ENCODE measurements around the gene HEMK1. TPM values are rescaled to one million over a fixed set of nuclear protein-coding genes. Genes with fewer than 3 reads are reported as not detected.

Gene HEMK1
- total RNA-seq, 2 experiments from 2014 or later = 97.1 to 101 TPM

DNA sequence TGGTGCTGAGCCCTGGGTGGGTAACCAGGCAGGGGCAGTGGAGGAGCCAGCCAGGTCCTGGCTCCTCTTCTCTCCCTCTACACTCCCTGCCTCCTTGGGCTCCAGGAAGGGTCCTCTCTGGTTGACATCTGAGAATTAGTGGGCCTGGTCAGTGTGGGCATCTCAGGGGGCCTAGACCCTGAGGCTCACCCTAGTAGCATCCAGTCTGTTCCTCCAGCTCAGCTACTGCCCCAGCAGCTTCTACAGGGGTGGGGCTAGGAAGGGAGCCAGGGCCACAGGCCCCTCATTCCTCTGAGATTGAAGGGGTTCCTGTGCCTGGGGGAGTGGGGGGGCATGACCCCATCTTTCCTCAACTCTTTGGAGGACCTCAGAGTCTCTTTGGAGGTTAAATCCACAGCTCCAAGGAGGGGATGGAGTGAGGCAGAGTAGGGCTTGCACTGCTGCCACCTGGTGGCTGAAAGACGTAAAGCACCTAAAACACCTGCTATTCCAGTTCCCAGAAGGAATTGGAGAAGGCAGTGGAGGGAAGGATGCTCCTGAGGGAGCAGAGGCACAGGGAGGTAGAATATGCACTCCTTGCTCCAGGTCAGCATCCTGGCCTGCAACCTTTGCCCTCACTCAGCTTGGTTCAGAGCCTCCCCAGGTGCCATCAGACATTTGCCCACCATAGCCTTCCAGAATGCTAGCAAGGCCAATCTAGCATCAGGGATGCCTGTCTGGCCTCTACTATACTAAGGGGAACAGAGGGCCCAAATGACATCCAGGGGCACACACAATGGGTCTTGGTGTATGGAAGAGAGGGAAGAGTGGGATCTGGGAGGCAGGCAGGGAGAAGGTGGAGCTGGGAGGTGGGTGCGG lies 26.9 kb upstream of the HEMK1 start:
- POLR2A ChIA-PET = interaction anchor here (0.8 to 2.1 kb wide), 6 partner anchors 8 to 309 kb away, joined by 3 to 5 read pairs (median 3); partner anchors contain the start of genes CYB561D2 and NPRL2
- Mint-ChIP-seq H3K27ac (no peak overlapping the region), H3K27me3 (no peaks in the 10 kb centered on the region), H3K4me3 (no peak overlapping the region), H3K9me3 (no peaks in the 10 kb centered on the region), H3K36me3 (ENCODE audit: low read depth) (no peaks in the 10 kb centered on the region), H3K4me1 (ENCODE audit: low read depth) (no peaks in the 10 kb centered on the region)
- intact Hi-C loops (cut with micrococcal nuclease) = no loop called here
- CTCF ChIA-PET = interaction anchor here (0.6 to 5.0 kb wide), 58 partner anchors 8 to 194 kb away, joined by 3 to 63 read pairs (median 4); partner anchors contain the start of genes C3orf18, CACNA2D2, CISH and CYB561D2
- TF ChIP-seq, protein P1, sequence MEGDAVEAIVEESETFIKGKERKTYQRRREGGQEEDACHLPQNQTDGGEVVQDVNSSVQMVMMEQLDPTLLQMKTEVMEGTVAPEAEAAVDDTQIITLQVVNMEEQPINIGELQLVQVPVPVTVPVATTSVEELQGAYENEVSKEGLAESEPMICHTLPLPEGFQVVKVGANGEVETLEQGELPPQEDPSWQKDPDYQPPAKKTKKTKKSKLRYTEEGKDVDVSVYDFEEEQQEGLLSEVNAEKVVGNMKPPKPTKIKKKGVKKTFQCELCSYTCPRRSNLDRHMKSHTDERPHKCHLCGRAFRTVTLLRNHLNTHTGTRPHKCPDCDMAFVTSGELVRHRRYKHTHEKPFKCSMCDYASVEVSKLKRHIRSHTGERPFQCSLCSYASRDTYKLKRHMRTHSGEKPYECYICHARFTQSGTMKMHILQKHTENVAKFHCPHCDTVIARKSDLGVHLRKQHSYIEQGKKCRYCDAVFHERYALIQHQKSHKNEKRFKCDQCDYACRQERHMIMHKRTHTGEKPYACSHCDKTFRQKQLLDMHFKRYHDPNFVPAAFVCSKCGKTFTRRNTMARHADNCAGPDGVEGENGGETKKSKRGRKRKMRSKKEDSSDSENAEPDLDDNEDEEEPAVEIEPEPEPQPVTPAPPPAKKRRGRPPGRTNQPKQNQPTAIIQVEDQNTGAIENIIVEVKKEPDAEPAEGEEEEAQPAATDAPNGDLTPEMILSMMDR (IDR thresholded peaks at IDR 0.05) = peak; percentile 90
- ATAC-seq (peak; percentile 93), DNase-seq (peak; percentile 75)

DNA sequence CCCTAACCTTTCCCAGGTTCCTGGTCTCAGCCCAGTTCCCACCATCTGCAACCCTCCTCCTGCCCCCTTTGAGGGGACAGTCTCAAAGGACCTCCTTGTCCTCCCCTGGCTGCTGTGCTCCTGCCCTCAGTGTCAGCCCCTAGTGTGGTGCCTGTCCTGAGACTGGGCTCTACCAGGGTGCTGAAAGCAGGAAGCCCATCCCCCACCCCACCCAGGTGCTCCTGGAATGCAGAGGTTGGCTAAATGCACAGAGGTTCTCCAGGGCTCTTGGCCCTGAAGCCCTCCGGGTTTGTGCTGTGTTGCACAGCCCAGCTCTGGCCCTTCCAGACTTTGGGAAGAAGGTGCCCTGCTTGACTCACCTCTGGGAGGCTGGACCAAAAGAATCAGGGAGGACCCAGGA lies 23.5 kb upstream of the HEMK1 start:
- no peak overlapping the region for H3K27ac Mint-ChIP-seq
- H3K27me3 Mint-ChIP-seq = no peaks in the 10 kb centered on the region
- H3K9me3 Mint-ChIP-seq = no peaks in the 10 kb centered on the region
- TF ChIP-seq, protein P1 (IDR thresholded peaks at IDR 0.05) = no peak
- CTCF ChIA-PET = interaction anchor here (1.2 to 2.2 kb wide), 2 partner anchors 27 to 67 kb away, joined by 4 to 8 read pairs; no protein-coding TSS in a partner anchor
- DNase-seq = no peak
- ATAC-seq = no peak
- H3K36me3 Mint-ChIP-seq (ENCODE audit: low read depth) = no peaks in the 10 kb centered on the region
- POLR2A ChIA-PET = no interaction called here
- no peaks in the 10 kb centered on the region for H3K4me1 Mint-ChIP-seq (ENCODE audit: low read depth)
- H3K4me3 Mint-ChIP-seq = no peak overlapping the region
- intact Hi-C loops (cut with micrococcal nuclease) = no loop called here

DNA sequence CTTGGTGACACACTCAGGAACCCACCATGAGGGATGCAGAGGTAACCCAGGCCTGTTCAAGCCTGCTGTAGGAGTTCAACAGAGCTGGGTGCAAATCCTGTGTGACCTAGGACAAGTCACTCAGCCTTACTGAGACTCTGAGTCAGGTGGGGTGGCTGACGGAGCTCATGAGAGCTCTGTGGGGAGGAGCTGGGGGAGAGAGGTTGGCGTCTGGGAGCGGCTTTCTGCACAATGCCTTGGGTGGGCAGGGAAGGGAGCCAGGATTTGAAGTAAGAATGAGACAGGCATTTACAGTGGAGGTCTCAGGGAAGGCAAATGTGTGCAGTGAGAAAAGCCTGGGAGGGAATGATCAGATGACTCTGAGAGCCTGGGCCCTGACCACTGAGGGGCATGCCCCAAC lies 20.1 kb upstream of the HEMK1 start:
- TF ChIP-seq, protein P1 (IDR thresholded peaks at IDR 0.05) = no peak
- ATAC-seq = no peak
- no peak for DNase-seq
- no peaks in the 10 kb centered on the region for H3K9me3 Mint-ChIP-seq
- ChIA-PET CTCF (interaction anchor here (0.7 to 3.8 kb wide), 19 partner anchors 10 to 199 kb away, joined by 3 to 21 read pairs (median 3); partner anchors contain the start of genes CYB561D2 and NPRL2), POLR2A (no interaction called here)
- no peaks in the 10 kb centered on the region for H3K27me3 Mint-ChIP-seq
- H3K4me3 Mint-ChIP-seq = no peak overlapping the region
- intact Hi-C loops (cut with micrococcal nuclease) = no loop called here
- H3K4me1 Mint-ChIP-seq (ENCODE audit: low read depth) = no peaks in the 10 kb centered on the region
- no peaks in the 10 kb centered on the region for H3K36me3 Mint-ChIP-seq (ENCODE audit: low read depth)
- no peak overlapping the region for H3K27ac Mint-ChIP-seq

DNA sequence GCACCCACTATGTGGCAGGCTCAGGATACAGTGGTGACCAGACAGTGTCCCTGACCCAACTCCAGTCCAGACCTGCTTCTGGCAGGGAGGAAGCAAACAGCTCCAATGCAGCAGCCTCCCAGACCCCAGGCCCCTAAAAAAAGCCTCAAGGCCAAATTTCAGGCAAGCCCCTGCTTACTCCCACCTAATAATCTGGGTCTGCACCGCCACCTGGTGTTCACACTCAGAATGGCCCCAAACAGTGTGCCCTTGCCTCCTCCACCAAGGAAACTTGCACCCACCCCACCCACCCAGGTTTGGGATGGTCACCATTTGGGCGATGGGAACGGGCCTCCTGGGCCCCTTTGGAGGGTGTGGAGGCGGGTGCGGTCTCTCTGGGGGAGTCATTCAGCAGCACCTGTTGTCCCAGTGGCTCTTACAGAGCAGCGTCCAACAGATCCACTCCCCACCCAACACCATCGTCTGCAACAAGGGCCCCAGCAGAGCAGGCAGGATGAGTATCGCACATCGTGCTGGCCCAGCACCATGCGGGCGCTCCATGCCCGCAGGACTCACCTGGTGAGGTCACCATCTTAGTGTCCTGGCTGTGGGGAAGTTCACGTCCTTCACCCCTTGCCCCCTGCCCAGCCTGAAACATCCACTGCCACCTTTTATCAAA lies 19.1 kb upstream of the HEMK1 start:
- intact Hi-C loops (cut with micrococcal nuclease) = no loop called here
- Mint-ChIP-seq H3K27ac (no peak overlapping the region), H3K4me3 (no peak overlapping the region), H3K27me3 (no peaks in the 10 kb centered on the region), H3K9me3 (no peaks in the 10 kb centered on the region), H3K4me1 (ENCODE audit: low read depth) (peaks cover 5% of the 10 kb centered on the region), H3K36me3 (ENCODE audit: low read depth) (no peaks in the 10 kb centered on the region)
- ATAC-seq = peak; percentile 85
- ChIA-PET CTCF (interaction anchor here (0.7 to 8.9 kb wide), 22 partner anchors 8 to 200 kb away, joined by 3 to 36 read pairs (median 4); partner anchors contain the start of genes CISH, CYB561D2 and NPRL2), POLR2A (interaction anchor here (1.1 to 1.3 kb wide), 2 partner anchors 8 to 61 kb away, joined by 3 read pairs; partner anchors contain the start of gene CISH)
- TF ChIP-seq, protein P1 (IDR thresholded peaks at IDR 0.05) = peak; percentile 86
- DNase-seq = peak; percentile 89
